Smooth muscle cell (in vitro differentiated cells): Measurements from ENCODE around the gene FOXK1. TPM values are rescaled to one million over a fixed set of nuclear protein-coding genes. Genes with fewer than 3 reads are reported as not detected.
"Not testable (repeated sequence)": the region's sequence is repeated elsewhere in the genome, so short reads cannot be mapped to it uniquely, and the experiment has no call there.

Experiments
- DNase-seq: peaks from one replicate; lab custom pipeline; 2025; ENCODE audit not compliant: unreplicated experiment; lab: John Stamatoyannopoulos, UW
- H2AFZ ChIP-seq: fragments of 200-600 bp; sonication (generic); 2 replicates; pipeline ENCODE4 v1.6.0; 2016; ENCODE audit warnings: antibody characterized with exemption, low read depth, mild to moderate bottlenecking
- H3F3A ChIP-seq: fragments of 200-600 bp; sonication (generic); 2 replicates; pipeline ENCODE4 v1.6.0; 2017; ENCODE audit warnings: antibody characterized with exemption, low read depth
- H3K27ac ChIP-seq: fragments of 200-600 bp; sonication (generic); 2 replicates; pipeline ENCODE4 v1.5.1; 2016; ENCODE audit warnings: low read depth, mild to moderate bottlenecking
- H3K27me3 ChIP-seq: fragments of 200-600 bp; sonication (generic); 2 replicates; pipeline ENCODE4 v1.6.1; 2016; ENCODE audit warnings: low read depth, mild to moderate bottlenecking
- H3K36me3 ChIP-seq: fragments of 200-600 bp; sonication (generic); 2 replicates; pipeline ENCODE4 v1.5.1; 2016; ENCODE audit warnings: low read depth
- H3K4me1 ChIP-seq: fragments of 200-600 bp; sonication (generic); 2 replicates; pipeline ENCODE4 v1.5.1; 2016; ENCODE audit warnings: low read depth
- H3K4me2 ChIP-seq: fragments of 200-600 bp; sonication (generic); 2 replicates; pipeline ENCODE4 v1.6.0; 2016; ENCODE audit warnings: mild to moderate bottlenecking
- H3K4me3 ChIP-seq: fragments of 200-600 bp; sonication (generic); 2 replicates; pipeline ENCODE4 v1.5.1; 2016; ENCODE audit warnings: mild to moderate bottlenecking
- H3K79me2 ChIP-seq: fragments of 200-600 bp; sonication (generic); 2 replicates; pipeline ENCODE4 v1.6.0; 2016; ENCODE audit warnings: low read depth, mild to moderate bottlenecking
- H3K9ac ChIP-seq: fragments of 200-600 bp; sonication (generic); 2 replicates; pipeline ENCODE4 v1.6.0; 2016; ENCODE audit warnings: low read depth
- H3K9me3 ChIP-seq: fragments of 200-600 bp; sonication (generic); replicated peaks from 2 replicates; pipeline ENCODE4 v1.5.1; 2016; ENCODE audit warnings: low read depth
- H4K20me1 ChIP-seq: fragments of 200-600 bp; sonication (generic); 2 replicates; pipeline ENCODE4 v1.6.0; 2016; ENCODE audit warnings: low read depth
- WGBS: methylation state at CpG from one replicate; pipeline ENCODE4 v1.1.7; 2016; ENCODE audit warnings: low lambda C conversion rate; 5-methylcytosine and 5-hydroxymethylcytosine counted together
- polyA plus RNA-seq: library from polyadenylated mRNA; unstranded; fragments of >200 nt; fragmentation: Nextera tagmentation; extraction: Ambion mirVana; gene quantifications from 2 replicates; pipeline ENCODE4 v1.2.1, GENCODE V29; 2016
- total RNA-seq: library from RNA; depleted of rRNA; stranded (reverse); fragments of >200 nt; gene quantifications from 2 replicates; pipeline ENCODE4 v1.2.3, GENCODE V29; 2014
- TF ChIP-seq, protein P1 (sequence below): fragments of 200-600 bp; sonication (generic); IDR thresholded peaks from 2 replicates; pipeline ENCODE4 v1.5.1; 2017; ENCODE audit warnings: borderline replicate concordance, mild to moderate bottlenecking, antibody characterized with exemption; ENCODE audit not compliant: insufficient read depth, poor library complexity, severe bottlenecking

Gene FOXK1
- total and polyA plus RNA-seq, 2 experiments from 2014 or later, result 6.0 to 11.6 TPM

DNA sequence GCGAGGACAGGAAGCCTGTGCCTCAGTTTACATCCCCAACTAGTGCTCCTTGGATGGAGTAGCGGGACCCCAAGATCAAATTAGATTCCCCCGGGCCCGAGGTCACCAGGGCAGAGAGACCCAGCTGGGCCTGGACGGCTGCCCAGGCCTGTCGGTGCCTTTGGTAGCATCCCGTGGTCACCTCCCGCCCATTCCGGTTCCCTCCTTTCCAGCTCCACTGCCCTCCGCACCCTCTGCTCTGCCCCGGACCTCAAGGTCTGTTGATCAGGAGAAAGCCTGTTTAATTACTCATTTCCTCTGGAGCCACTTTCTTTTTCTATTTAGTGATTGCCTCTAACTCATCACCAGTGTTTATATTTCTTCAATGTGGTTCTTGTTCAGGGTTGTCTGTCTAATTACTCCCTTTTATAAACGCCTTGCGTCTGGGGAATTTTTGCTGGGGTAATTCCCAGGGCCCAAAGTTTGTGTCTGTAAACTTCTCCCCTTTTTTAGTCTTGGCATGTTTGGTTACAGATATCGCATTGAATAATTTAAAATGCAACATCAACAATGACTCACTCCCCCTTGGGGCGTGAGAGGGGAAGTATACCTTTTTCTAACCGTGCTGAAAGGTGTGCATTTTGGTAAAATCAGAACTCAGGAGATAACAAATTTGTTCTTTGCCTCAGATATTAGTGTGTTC lies 1.9 kb downstream of the FOXK1 start:
- Histone ChIP-seq H3K27me3 (no peaks in the 10 kb centered on the region), H3K36me3 (no peaks in the 10 kb centered on the region), H3F3A (no peaks in the 10 kb centered on the region), H2AFZ (no peak overlapping the region), H3K4me1 (peaks cover 14% of the 10 kb centered on the region), H3K9me3 (no peaks in the 10 kb centered on the region), H3K4me2 (peak overlapping the region; percentile 99), H4K20me1 (peaks cover 58% of the 10 kb centered on the region), H3K79me2 (peaks cover 66% of the 10 kb centered on the region), H3K4me3 (peak overlapping the region; percentile 83), H3K9ac (peak overlapping the region; percentile 82), H3K27ac (peak overlapping the region; percentile 84)
- WGBS, result 24% methylated on average over 16 of the region's 16 CpGs
- TF ChIP-seq, protein P1, sequence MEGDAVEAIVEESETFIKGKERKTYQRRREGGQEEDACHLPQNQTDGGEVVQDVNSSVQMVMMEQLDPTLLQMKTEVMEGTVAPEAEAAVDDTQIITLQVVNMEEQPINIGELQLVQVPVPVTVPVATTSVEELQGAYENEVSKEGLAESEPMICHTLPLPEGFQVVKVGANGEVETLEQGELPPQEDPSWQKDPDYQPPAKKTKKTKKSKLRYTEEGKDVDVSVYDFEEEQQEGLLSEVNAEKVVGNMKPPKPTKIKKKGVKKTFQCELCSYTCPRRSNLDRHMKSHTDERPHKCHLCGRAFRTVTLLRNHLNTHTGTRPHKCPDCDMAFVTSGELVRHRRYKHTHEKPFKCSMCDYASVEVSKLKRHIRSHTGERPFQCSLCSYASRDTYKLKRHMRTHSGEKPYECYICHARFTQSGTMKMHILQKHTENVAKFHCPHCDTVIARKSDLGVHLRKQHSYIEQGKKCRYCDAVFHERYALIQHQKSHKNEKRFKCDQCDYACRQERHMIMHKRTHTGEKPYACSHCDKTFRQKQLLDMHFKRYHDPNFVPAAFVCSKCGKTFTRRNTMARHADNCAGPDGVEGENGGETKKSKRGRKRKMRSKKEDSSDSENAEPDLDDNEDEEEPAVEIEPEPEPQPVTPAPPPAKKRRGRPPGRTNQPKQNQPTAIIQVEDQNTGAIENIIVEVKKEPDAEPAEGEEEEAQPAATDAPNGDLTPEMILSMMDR, result no peak
- DNase-seq, result no peak

DNA sequence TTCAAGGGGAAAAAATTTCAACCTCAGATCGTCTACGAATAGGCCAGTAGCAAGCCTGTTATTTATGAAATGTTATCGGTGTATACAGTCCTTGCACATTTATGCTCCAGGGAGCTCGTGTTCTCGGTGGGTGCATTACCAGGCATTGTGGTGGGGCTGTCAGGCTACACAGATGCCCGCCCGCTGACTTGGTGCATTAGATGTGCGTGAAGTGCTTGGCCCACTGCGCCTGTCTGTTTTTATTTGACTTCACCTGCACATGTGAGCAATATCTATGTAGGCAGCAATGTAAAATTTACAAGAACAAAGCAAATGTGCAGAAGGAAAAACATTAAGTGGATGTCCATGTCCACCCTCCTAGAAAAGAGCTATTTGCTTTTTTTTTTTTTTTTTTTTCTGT lies 2.8 kb downstream of the FOXK1 start:
- no peak for DNase-seq
- H3K4me3 ChIP-seq, result no peak overlapping the region
- H3K79me2 ChIP-seq, result peaks cover 74% of the 10 kb centered on the region
- no peaks in the 10 kb centered on the region for H3F3A ChIP-seq
- peaks cover 14% of the 10 kb centered on the region for H3K4me1 ChIP-seq
- H3K9ac ChIP-seq, result no peak overlapping the region
- WGBS, result 96% methylated on average over 9 of the region's 9 CpGs
- peak overlapping the region; percentile 99 for H3K4me2 ChIP-seq
- H4K20me1 ChIP-seq, result peaks cover 66% of the 10 kb centered on the region
- TF ChIP-seq, protein P1, result no peak
- no peaks in the 10 kb centered on the region for H3K36me3 ChIP-seq
- no peaks in the 10 kb centered on the region for H3K9me3 ChIP-seq
- no peak overlapping the region for H2AFZ ChIP-seq
- no peaks in the 10 kb centered on the region for H3K27me3 ChIP-seq
- H3K27ac ChIP-seq, result peak overlapping the region; percentile 84

DNA sequence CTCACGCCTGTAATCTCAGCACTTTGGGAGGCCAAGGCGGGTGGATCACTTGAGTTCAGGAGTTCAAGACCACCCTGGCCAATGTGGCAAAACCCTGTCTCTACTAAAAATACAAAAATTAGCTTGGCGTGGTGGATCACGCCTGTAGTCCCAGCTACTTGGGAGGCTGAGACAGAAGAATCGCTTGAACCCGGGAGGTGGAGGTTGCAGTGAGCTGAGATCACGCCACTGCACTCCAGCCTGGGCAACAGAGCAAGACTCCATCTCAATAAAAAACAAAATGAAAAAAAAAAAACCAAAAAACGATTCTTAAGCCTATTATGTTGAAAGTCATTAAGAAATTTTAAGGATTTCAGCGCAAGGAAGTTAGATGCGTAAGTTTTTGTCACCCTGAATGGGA lies 3.6 kb downstream of the FOXK1 start:
- not testable (repeated sequence) for H3K27ac ChIP-seq, DNase-seq, H3K36me3 ChIP-seq

DNA sequence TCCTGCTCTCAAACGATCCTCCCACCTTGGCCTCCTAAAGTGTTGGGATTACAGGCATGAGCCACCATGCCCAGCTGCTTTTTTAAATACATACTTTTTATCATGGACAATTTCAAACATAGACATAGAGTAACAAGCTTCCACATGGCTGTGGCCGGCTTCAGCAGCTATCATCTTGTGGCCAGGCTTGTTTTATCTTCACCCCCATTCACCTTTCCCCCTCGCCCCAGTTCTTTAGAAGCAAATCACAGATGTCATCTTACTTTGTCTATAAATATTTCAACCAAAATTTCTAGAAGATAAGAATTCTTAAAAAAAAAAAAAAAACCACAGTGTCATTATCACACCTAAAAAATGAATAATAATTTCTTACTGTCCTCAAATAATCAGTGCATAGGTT lies 5.9 kb downstream of the FOXK1 start:
- Histone ChIP-seq H3K4me3 (no peak overlapping the region), H3K27me3 (no peaks in the 10 kb centered on the region), H2AFZ (no peak overlapping the region), H3K36me3 (no peaks in the 10 kb centered on the region), H3K9ac (no peak overlapping the region), H3K27ac (no peak overlapping the region), H3K79me2 (peaks cover 100% of the 10 kb centered on the region), H3K4me2 (no peak overlapping the region), H4K20me1 (peaks cover 98% of the 10 kb centered on the region), H3K4me1 (peaks cover 14% of the 10 kb centered on the region), H3K9me3 (no peaks in the 10 kb centered on the region), H3F3A (no peaks in the 10 kb centered on the region)
- 92% methylated on average over 3 of the region's 3 CpGs for WGBS
- DNase-seq, result no peak
- TF ChIP-seq, protein P1, result no peak

More for the DNA sequence above, 3.6 kb downstream of the FOXK1 start:
- H3K4me3 ChIP-seq, H3K9ac ChIP-seq, H3F3A ChIP-seq, H2AFZ ChIP-seq, H3K4me2 ChIP-seq, H3K27me3 ChIP-seq, H3K9me3 ChIP-seq: not testable (repeated sequence)
- Histone ChIP-seq H3K79me2 (peaks cover 82% of the 10 kb centered on the region), H4K20me1 (peaks cover 75% of the 10 kb centered on the region), H3K4me1 (peaks cover 14% of the 10 kb centered on the region)
- 93% methylated on average over 10 of the region's 10 CpGs for WGBS
